ENCODE measurements around the gene NPHP4.
"Not testable (repeated sequence)": the region's sequence is repeated elsewhere in the genome, so short reads cannot be mapped to it uniquely, and the experiment has no call there.

Gene NPHP4

GRCh38 chr1:6024376-6024775, 32.2 kb upstream of the NPHP4 start:
- DNase-seq (ENCODE audit: low read depth, low spot score): no peak

GRCh38 chr1:6023346-6023745, 31.1 kb upstream of the NPHP4 start:
- DNase-seq (ENCODE audit: low read depth, low spot score): no peak

GRCh38 chr1:6022193-6022592, 30.0 kb upstream of the NPHP4 start:
- no peak for DNase-seq (ENCODE audit: low read depth, low spot score)

- DNase-seq (ENCODE audit: low read depth, low spot score): no peak
Observed at GRCh38 chr1:6019166-6019845, 27.1 kb upstream of the NPHP4 start.

GRCh38 chr1:6017654-6018053, 25.4 kb upstream of the NPHP4 start:
- DNase-seq (ENCODE audit: low read depth, low spot score): not testable (repeated sequence)

- DNase-seq (ENCODE audit: low read depth, low spot score): no peak
Observed at GRCh38 chr1:6016191-6016865, 24.1 kb upstream of the NPHP4 start.

GRCh38 chr1:6014130-6014999, 22.1 kb upstream of the NPHP4 start:
- DNase-seq (ENCODE audit: low read depth, low spot score): no peak

GRCh38 chr1:6013491-6013890, 21.3 kb upstream of the NPHP4 start:
- no peak for DNase-seq (ENCODE audit: low read depth, low spot score)

GRCh38 chr1:6012529-6013318, 20.5 kb upstream of the NPHP4 start:
- DNase-seq (ENCODE audit: low read depth, low spot score): no peak

GRCh38 chr1:6011946-6012258, 19.7 kb upstream of the NPHP4 start:
- no peak for DNase-seq (ENCODE audit: low read depth, low spot score)

GRCh38 chr1:6011161-6011945, 19.1 kb upstream of the NPHP4 start:
- DNase-seq (ENCODE audit: low read depth, low spot score): no peak

GRCh38 chr1:6010554-6010953, 18.3 kb upstream of the NPHP4 start:
- no peak for DNase-seq (ENCODE audit: low read depth, low spot score)

GRCh38 chr1:6009120-6010040, 17.2 kb upstream of the NPHP4 start:
- DNase-seq (ENCODE audit: low read depth, low spot score): no peak

- DNase-seq (ENCODE audit: low read depth, low spot score): no peak
Observed at GRCh38 chr1:6008696-6009095, 16.5 kb upstream of the NPHP4 start.

- no peak for DNase-seq (ENCODE audit: low read depth, low spot score)
Observed at GRCh38 chr1:6008084-6008415, 15.8 kb upstream of the NPHP4 start.

GRCh38 chr1:6007318-6008083, 15.3 kb upstream of the NPHP4 start:
- no peak for DNase-seq (ENCODE audit: low read depth, low spot score)

GRCh38 chr1:6006882-6007281, 14.7 kb upstream of the NPHP4 start:
- DNase-seq (ENCODE audit: low read depth, low spot score): no peak

GRCh38 chr1:6005276-6005917, 13.2 kb upstream of the NPHP4 start:
- no peak for DNase-seq (ENCODE audit: low read depth, low spot score)
